Fibroblast of lung (primary cell): ENCODE results near the gene KRT4. TPM values are rescaled to one million over a fixed set of nuclear protein-coding genes. Genes with fewer than 3 reads are reported as not detected.

Source experiments
- DNase-seq, 2 donors: peaks; one replicate each; pipeline versions ENCODE4 v3.0.0 to v3.0.0-alpha.2; 2010; ENCODE audit warnings: low read depth in 2 of 2
- H2AFZ ChIP-seq: 2 replicates; pipeline ENCODE4 v1.5.1; 2012; ENCODE audit warnings: low read length, control low read depth, inconsistent platforms
- H3K27ac ChIP-seq: 2 replicates; pipeline ENCODE4 v1.5.1; 2011; ENCODE audit warnings: low read length, control low read depth; ENCODE audit not compliant: insufficient read depth
- H3K27me3 ChIP-seq: 2 replicates; pipeline ENCODE4 v1.5.1; 2011; ENCODE audit warnings: mild to moderate bottlenecking, low read length; ENCODE audit not compliant: control insufficient read depth, insufficient read depth
- H3K36me3 ChIP-seq: 2 replicates; pipeline ENCODE4 v1.5.1; 2011; ENCODE audit warnings: low read length; ENCODE audit not compliant: control insufficient read depth, insufficient read depth
- H3K4me1 ChIP-seq: 2 replicates; pipeline ENCODE4 v1.5.1; 2011; ENCODE audit warnings: low read length; ENCODE audit not compliant: control insufficient read depth, insufficient read depth; ENCODE audit errors: extremely low read depth
- H3K4me2 ChIP-seq: 2 replicates; pipeline ENCODE4 v1.5.1; 2011; ENCODE audit warnings: low read length, control low read depth; ENCODE audit not compliant: insufficient read depth; ENCODE audit errors: extremely low read depth
- H3K4me3 ChIP-seq, 4 experiments: fragments of 200-600 bp in 1 of 4; sonication (generic) in 1 of 4; replicated peaks in 1 of 4; 2 replicates each; pipeline ENCODE4 v1.5.1; 2011 to 2016; ENCODE audit warnings: low read length in 4 of 4, low read depth in 3 of 4, mild to moderate bottlenecking in 3 of 4, control low read depth in 2 of 4, inconsistent platforms in 1 of 4, mixed read lengths in 1 of 4; ENCODE audit not compliant: insufficient read depth in 1 of 4; ENCODE audit errors: control extremely low read depth in 1 of 4
- H3K79me2 ChIP-seq: 2 replicates; pipeline ENCODE4 v1.5.1; 2012; ENCODE audit warnings: mild to moderate bottlenecking, low read length, inconsistent platforms; ENCODE audit not compliant: control insufficient read depth, insufficient read depth
- H3K9ac ChIP-seq: 2 replicates; pipeline ENCODE4 v1.5.1; 2011; ENCODE audit warnings: mild to moderate bottlenecking, low read length, control low read depth; ENCODE audit not compliant: insufficient read depth
- H3K9me3 ChIP-seq: 2 replicates; pipeline ENCODE4 v1.5.1; 2012; ENCODE audit warnings: low read depth, low read length; ENCODE audit not compliant: control insufficient read depth, insufficient read depth
- H4K20me1 ChIP-seq: 2 replicates; pipeline ENCODE4 v1.5.1; 2011; ENCODE audit warnings: low read length; ENCODE audit not compliant: control insufficient read depth, insufficient read depth; ENCODE audit errors: extremely low read depth
- CTCF ChIP-seq, 2 donors: IDR thresholded peaks in 1 of 2; conservative IDR thresholded peaks in 1 of 2; 1 replicate in 1 of 2; 2 replicates in 1 of 2; pipeline ENCODE4 v1.5.1; 2011 to 2012; ENCODE audit warnings: low read length in 2 of 2, control low read depth in 1 of 2, inconsistent platforms in 1 of 2, low read depth in 1 of 2, mild to moderate bottlenecking in 1 of 2
- EZH2 ChIP-seq: IDR thresholded peaks from 2 replicates; pipeline ENCODE4 v1.5.1; 2012; ENCODE audit warnings: low read length, control low read depth, mild to moderate bottlenecking; ENCODE audit errors: missing control alignments
- polyA plus RNA-seq, 2 donors: library from polyadenylated mRNA; depleted of rRNA in 1 of 2; stranded (reverse) in 1 of 2; unstranded in 1 of 2; fragments of >200 nt; gene quantifications; 2 replicates each; pipeline ENCODE4 v1.2.1, GENCODE V29; 2011 to 2012; ENCODE audit warnings: missing spikeins in 1 of 2
- total RNA-seq: library from RNA; depleted of rRNA; stranded (reverse); fragments of >200 nt; gene quantifications from 2 replicates; pipeline ENCODE4 v1.2.1, GENCODE V29; 2014

Gene KRT4
- total and polyA plus RNA-seq, 2 donors (not counting 1 experiment from before 2014, with no cell fraction given), result under 0.01 to 0.23 TPM

- no peaks in the 10 kb centered on the region for H3K4me1 ChIP-seq
- no peak overlapping the region for H3K4me2 ChIP-seq
- no peak for DNase-seq
- H3K27me3 ChIP-seq, result no peaks in the 10 kb centered on the region
- H3K9ac ChIP-seq, result no peak overlapping the region
- no peaks in the 10 kb centered on the region for H3K9me3 ChIP-seq
- no peaks in the 10 kb centered on the region for H3K79me2 ChIP-seq
- no peak overlapping the region for H2AFZ ChIP-seq
- H3K27ac ChIP-seq, result no peak overlapping the region
- no peak overlapping the region for H3K4me3 ChIP-seq
- H3K36me3 ChIP-seq, result no peaks in the 10 kb centered on the region
- TF ChIP-seq CTCF (conservative IDR thresholded peaks at IDR 0.05 in 1 of 2, IDR thresholded peaks at IDR 0.05 in 1 of 2; ENCODE audit: low read depth in 1 of 2, low read length in 2 of 2) (no peak), EZH2 (no peak)
- H4K20me1 ChIP-seq, result no peaks in the 10 kb centered on the region
Observed at GRCh38 chr12:52834727-52835001, 20.7 kb upstream of the KRT4 start.

GRCh38 chr12:52833922-52834726, 20.2 kb upstream of the KRT4 start, which contains the start of gene KRT79:
Gene KRT79 (minus strand): TSS chr12:52834311. CDS start chr12:52834260, 51 bp downstream.
- no peak for DNase-seq
- Histone ChIP-seq H3K4me1 (no peaks in the 10 kb centered on the region), H3K79me2 (no peaks in the 10 kb centered on the region), H3K36me3 (no peaks in the 10 kb centered on the region), H3K9me3 (no peaks in the 10 kb centered on the region), H3K4me3 (no peak within 1 kb of the TSS), H3K9ac (no peak within 1 kb of the TSS), H3K27me3 (no peaks in the 10 kb centered on the region), H3K27ac (no peak within 1 kb of the TSS), H4K20me1 (no peaks in the 10 kb centered on the region), H2AFZ (no peak within 1 kb of the TSS), H3K4me2 (no peak within 1 kb of the TSS)
- TF ChIP-seq EZH2 (no peak), CTCF (conservative IDR thresholded peaks at IDR 0.05 in 1 of 2, IDR thresholded peaks at IDR 0.05 in 1 of 2; ENCODE audit: low read depth in 1 of 2, low read length in 2 of 2) (no peak)

GRCh38 chr12:52832985-52833905, 19.3 kb upstream of the KRT4 start:
- no peaks in the 10 kb centered on the region for H3K79me2 ChIP-seq
- no peak overlapping the region for H3K9ac ChIP-seq
- H4K20me1 ChIP-seq, result no peaks in the 10 kb centered on the region
- TF ChIP-seq CTCF (conservative IDR thresholded peaks at IDR 0.05 in 1 of 2, IDR thresholded peaks at IDR 0.05 in 1 of 2; ENCODE audit: low read depth in 1 of 2, low read length in 2 of 2) (no peak), EZH2 (no peak)
- DNase-seq, result peak in 1 of 2 donors; percentile 32
- no peaks in the 10 kb centered on the region for H3K27me3 ChIP-seq
- no peak overlapping the region for H3K27ac ChIP-seq
- H3K4me2 ChIP-seq, result no peak overlapping the region
- no peaks in the 10 kb centered on the region for H3K4me1 ChIP-seq
- no peaks in the 10 kb centered on the region for H3K9me3 ChIP-seq
- no peak overlapping the region for H3K4me3 ChIP-seq
- no peaks in the 10 kb centered on the region for H3K36me3 ChIP-seq
- H2AFZ ChIP-seq, result no peak overlapping the region
